Psoas muscle (tissue), 8 donors: ENCODE measurements around the gene FGF3. TPM values are rescaled to one million over a fixed set of nuclear protein-coding genes. Genes with fewer than 3 reads are reported as not detected.

ENCODE experiments used
- ATAC-seq, 4 donors: fragments of 200-7000 bp; cut with Tn5 transposase; one replicate each; pipeline ENCODE4 v1.9.1; 2020; ENCODE audit warnings: moderate library complexity in 3 of 4, mild to moderate bottlenecking in 2 of 4
- DNase-seq, 2 donors: peaks; one replicate each; pipeline ENCODE4 v3.0.0-alpha.2; 2020
- H3K27ac ChIP-seq: fragments of 200-600 bp; one replicate; pipeline ENCODE4 v1.8.0; 2022
- H3K27me3 ChIP-seq, 3 donors: fragments of 200-600 bp in 1 of 3; one replicate each; pipeline versions ENCODE4 v1.6.1 to v1.8.0; 2013 to 2022; ENCODE audit warnings: low read length in 2 of 3, mild to moderate bottlenecking in 2 of 3, moderate library complexity in 1 of 3; ENCODE audit not compliant: insufficient read depth in 3 of 3
- H3K36me3 ChIP-seq, 2 donors: fragments of 200-600 bp in 1 of 2; one replicate each; pipeline versions ENCODE4 v1.6.1 to v1.8.0; 2013 to 2022; ENCODE audit warnings: low read depth in 1 of 2, mild to moderate bottlenecking in 1 of 2, moderate library complexity in 1 of 2; ENCODE audit not compliant: insufficient read depth in 1 of 2
- H3K4me1 ChIP-seq: fragments of 200-600 bp; one replicate; pipeline ENCODE4 v1.8.0; 2022
- H3K4me3 ChIP-seq: fragments of 200-600 bp; one replicate; pipeline ENCODE4 v1.8.0; 2022; ENCODE audit warnings: mild to moderate bottlenecking
- H3K9me3 ChIP-seq: fragments of 200-600 bp; one replicate; pipeline ENCODE4 v1.8.0; 2022
- CTCF ChIP-seq: fragments of 200-600 bp; IDR thresholded peaks from one replicate; pipeline ENCODE4 v1.8.0; 2022; ENCODE audit warnings: antibody characterized with exemption
- WGBS, 3 donors: extraction: QIAGEN DNeasy Blood & Tissue Kit; methylation state at CpG; one replicate each; pipeline versions ENCODE4 v1.1.6 to v1.1.7; 2013; 5-methylcytosine and 5-hydroxymethylcytosine counted together
- intact Hi-C, 2 donors: fragments of 100-400 bp; cut with DNase I; formaldehyde crosslinking; loops; one replicate each; pipeline versions ENCODE4 v1.11.0 to v1.14.2; 2022
- polyA plus RNA-seq, 3 donors: library from polyadenylated mRNA; stranded (reverse); fragments of 200-250 nt; gene quantifications; one replicate each; pipeline ENCODE4 v1.2.3, GENCODE V29; 2013
- total RNA-seq, 4 donors: library from RNA; stranded (reverse); fragmentation: NEBNext Ultra II Directional in 2 of 4; extraction: Animal tissue kit (Norgen Biotek cat#: 25700) in 2 of 4; gene quantifications; one replicate each; pipeline versions ENCODE4 v1.2.1 to v1.2.4, GENCODE V29; 2021 to 2023
- donor health status: healthy with polysubstance abuse.
- donor health status: DM: no; HTN: no; CAD: no; lungs with moderate emphysema.
- donor health status: Bipolar disorder and iron deficiency.
- donor health status: healthy.
- donor health status: DM: yes; HTN: yes; CAD: no.
- donor health status: DM: no; HTN: no; CAD: no.
- donor health status: DM: no; HTN: no; CAD: no.
- donor health status: DM: yes; HTN: yes; CAD: no.

The FGF3 gene
- total and polyA plus RNA-seq, 7 donors, result not detected

GRCh38 chr11:69832561-69833413 is 13.6 kb upstream of the FGF3 start:
- WGBS, 3 donors, result 29 to 34% (median 30%) methylated on average over 21 of the region's 21 CpGs
- Histone ChIP-seq H3K36me3 (no peaks in the 10 kb centered on the region), H3K9me3 (no peaks in the 10 kb centered on the region), H3K4me1 (no peaks in the 10 kb centered on the region), H3K27ac (no peak overlapping the region), H3K27me3 (peaks cover 0 to 40% (median 10%) of the 10 kb centered on the region in 3 donors), H3K4me3 (no peak overlapping the region)
- no peak for ATAC-seq
- TF ChIP-seq CTCF, result no peak
- DNase-seq, result peak in 1 of 2 donors; percentile 8
- intact Hi-C loops, result no loop called here

- H3K27ac ChIP-seq, result no peak overlapping the region
- peaks cover 0 to 44% (median 10%) of the 10 kb centered on the region in 3 donors for H3K27me3 ChIP-seq
- intact Hi-C loops, result no loop called here
- TF ChIP-seq CTCF, result no peak
- DNase-seq, result no peak
- H3K4me1 ChIP-seq, result no peaks in the 10 kb centered on the region
- WGBS, 3 donors, result 81 to 93% (median 82%) methylated on average over 2 of the region's 2 CpGs
- H3K36me3 ChIP-seq, result no peaks in the 10 kb centered on the region
- H3K4me3 ChIP-seq, result no peak overlapping the region
- ATAC-seq, result no peak
- H3K9me3 ChIP-seq, result no peaks in the 10 kb centered on the region
These were observed 12.8 kb upstream of the FGF3 start for GRCh38 chr11:69831985-69832384.

GRCh38 chr11:69830086-69830485 is 10.9 kb upstream of the FGF3 start:
- DNase-seq (peak in 1 of 2 donors; percentile 21), ATAC-seq (no peak)
- H3K27ac ChIP-seq, result no peak overlapping the region
- H3K36me3 ChIP-seq, result no peaks in the 10 kb centered on the region
- peaks cover 0 to 37% (median 5%) of the 10 kb centered on the region in 3 donors for H3K27me3 ChIP-seq
- TF ChIP-seq CTCF, result no peak
- no peaks in the 10 kb centered on the region for H3K4me1 ChIP-seq
- no peak overlapping the region for H3K4me3 ChIP-seq
- no peaks in the 10 kb centered on the region for H3K9me3 ChIP-seq
- intact Hi-C loops, result no loop called here
- 82 to 88% (median 87%) methylated on average over 11 of the region's 11 CpGs for WGBS, 3 donors

- DNase-seq, result no peak
- no peak overlapping the region for H3K27ac ChIP-seq
- no peak overlapping the region for H3K4me3 ChIP-seq
- no peaks in the 10 kb centered on the region for H3K9me3 ChIP-seq
- no peaks in the 10 kb centered on the region for H3K36me3 ChIP-seq
- intact Hi-C loops, result no loop called here
- no peaks in the 10 kb centered on the region for H3K4me1 ChIP-seq
- no peak for ATAC-seq
- H3K27me3 ChIP-seq, result peaks cover 0 to 35% (median 3%) of the 10 kb centered on the region in 3 donors
- 87 to 90% (median 88%) methylated on average over 6 of the region's 6 CpGs for WGBS, 3 donors
- no peak for TF ChIP-seq CTCF
These were observed 9.7 kb upstream of the FGF3 start for GRCh38 chr11:69828971-69829344.
